Lower lobe of right lung (tissue), 2 donors: ENCODE measurements around the gene MIAT. TPM values are rescaled to one million over a fixed set of nuclear protein-coding genes. Genes with fewer than 3 reads are reported as not detected.

Experiments used
- ATAC-seq, 2 donors: fragments of 200-7000 bp; cut with Tn5 transposase; one replicate each; pipeline ENCODE4 v1.9.1; 2020 to 2022; ENCODE audit warnings: mild to moderate bottlenecking in 2 of 2, moderate library complexity in 2 of 2
- DNase-seq: peaks from one replicate; pipeline ENCODE4 v3.0.0-alpha.2; 2020
- H3K27ac ChIP-seq: fragments of 200-600 bp; one replicate; pipeline ENCODE4 v1.8.0; 2022
- H3K27me3 ChIP-seq: fragments of 200-600 bp; one replicate; pipeline ENCODE4 v1.8.0; 2022; ENCODE audit warnings: low read depth
- H3K36me3 ChIP-seq: fragments of 200-600 bp; one replicate; pipeline ENCODE4 v1.8.0; 2022; ENCODE audit warnings: mild to moderate bottlenecking
- H3K4me1 ChIP-seq: fragments of 200-600 bp; one replicate; pipeline ENCODE4 v1.8.0; 2022
- H3K4me3 ChIP-seq: fragments of 200-600 bp; one replicate; pipeline ENCODE4 v1.8.0; 2022; ENCODE audit warnings: mild to moderate bottlenecking
- H3K9me3 ChIP-seq: fragments of 200-600 bp; one replicate; pipeline ENCODE4 v1.8.0; 2022
- CTCF ChIP-seq: fragments of 200-600 bp; IDR thresholded peaks from one replicate; pipeline ENCODE4 v1.8.0; 2022; ENCODE audit warnings: antibody characterized with exemption, mild to moderate bottlenecking
- intact Hi-C: fragments of 100-400 bp; cut with DNase I; formaldehyde crosslinking; loops from one replicate; pipeline ENCODE4 v1.11.0; 2022
- total RNA-seq: library from RNA; stranded (reverse); fragmentation: NEBNext Ultra II Directional; extraction: Animal tissue kit (Norgen Biotek cat#: 25700); gene quantifications from one replicate; pipeline ENCODE4 v1.2.1, GENCODE V29; 2021
- donor health status: DM: no; HTN: yes; CAD: no; lungs with severe emphysema.

MIAT gene
- total RNA-seq, 1 donor from 2014 or later: 6.8 TPM

GRCh38 chr22:26684168-26684567 lies 26.8 kb downstream of the MIAT start:
- TF ChIP-seq CTCF: no peak
- DNase-seq (no peak), ATAC-seq (no peak)
- Histone ChIP-seq H3K27me3 (no peaks in the 10 kb centered on the region), H3K4me1 (peaks cover 10% of the 10 kb centered on the region), H3K27ac (no peak overlapping the region), H3K4me3 (no peak overlapping the region), H3K9me3 (no peaks in the 10 kb centered on the region), H3K36me3 (peaks cover 8% of the 10 kb centered on the region)
- intact Hi-C loops: no loop called here

GRCh38 chr22:26685601-26686000 lies 28.2 kb downstream of the MIAT start:
- no peak for TF ChIP-seq CTCF
- Histone ChIP-seq H3K4me1 (peaks cover 11% of the 10 kb centered on the region), H3K9me3 (no peaks in the 10 kb centered on the region), H3K27ac (no peak overlapping the region), H3K4me3 (no peak overlapping the region), H3K27me3 (no peaks in the 10 kb centered on the region), H3K36me3 (peaks cover 8% of the 10 kb centered on the region)
- no peak for DNase-seq
- intact Hi-C loops: no loop called here
- ATAC-seq: no peak

- H3K27ac ChIP-seq: no peak overlapping the region
- peaks cover 10% of the 10 kb centered on the region for H3K4me1 ChIP-seq
- H3K9me3 ChIP-seq: no peaks in the 10 kb centered on the region
- intact Hi-C loops: no loop called here
- no peak for TF ChIP-seq CTCF
- H3K27me3 ChIP-seq: no peaks in the 10 kb centered on the region
- ATAC-seq: no peak
- H3K4me3 ChIP-seq: no peak overlapping the region
- no peaks in the 10 kb centered on the region for H3K36me3 ChIP-seq
- DNase-seq: no peak
Observed at GRCh38 chr22:26687439-26687838, 30.1 kb downstream of the MIAT start.

GRCh38 chr22:26689513-26690301 lies 32.3 kb downstream of the MIAT start:
- DNase-seq: no peak
- intact Hi-C loops: no loop called here
- peaks cover 10% of the 10 kb centered on the region for H3K4me1 ChIP-seq
- no peaks in the 10 kb centered on the region for H3K27me3 ChIP-seq
- no peak for ATAC-seq
- H3K36me3 ChIP-seq: no peaks in the 10 kb centered on the region
- no peaks in the 10 kb centered on the region for H3K9me3 ChIP-seq
- no peak overlapping the region for H3K4me3 ChIP-seq
- H3K27ac ChIP-seq: no peak overlapping the region
- no peak for TF ChIP-seq CTCF

GRCh38 chr22:26690654-26691376 lies 33.4 kb downstream of the MIAT start:
- no peak for ATAC-seq
- Histone ChIP-seq H3K4me1 (peaks cover 10% of the 10 kb centered on the region), H3K4me3 (no peak overlapping the region), H3K27me3 (no peaks in the 10 kb centered on the region), H3K27ac (no peak overlapping the region), H3K36me3 (no peaks in the 10 kb centered on the region), H3K9me3 (no peaks in the 10 kb centered on the region)
- TF ChIP-seq CTCF: no peak
- intact Hi-C loops: no loop called here
- no peak for DNase-seq
